Panc1 (cell line): ENCODE data around the gene TBC1D22B.
A peak's percentile ranks its signal among the peaks of the same experiment; 100 is the strongest.

Source experiments
- POLR2AphosphoS5 ChIP-seq: IDR thresholded peaks from 2 replicates; pipeline ENCODE4 v1.6.1; 2012; ENCODE audit warnings: mild to moderate bottlenecking, low read depth, low read length, moderate library complexity
- SIN3A ChIP-seq: IDR thresholded peaks from 2 replicates; pipeline ENCODE4 v1.6.1; 2012; ENCODE audit warnings: low read depth, mild to moderate bottlenecking, low read length, moderate library complexity, borderline replicate concordance; ENCODE audit not compliant: insufficient read depth
- TCF7L2 ChIP-seq: IDR thresholded peaks from 2 replicates; pipeline ENCODE4 v1.6.1; 2011; ENCODE audit warnings: mild to moderate bottlenecking, low read depth, low read length, inconsistent platforms
- TF ChIP-seq, protein P1 (sequence below): fragments of 450-650 bp; IDR thresholded peaks from 2 replicates; pipeline ENCODE4 v1.5.1; 2017; ENCODE audit warnings: mild to moderate bottlenecking
- TF ChIP-seq, protein P2 (sequence below), 2 experiments: IDR thresholded peaks; 2 replicates each; pipeline ENCODE4 v1.6.1; 2011 to 2012; ENCODE audit warnings: low read depth in 2 of 2, control low read depth in 1 of 2, low read length in 1 of 2, mild to moderate bottlenecking in 1 of 2, moderate library complexity in 1 of 2; ENCODE audit not compliant: insufficient read depth in 1 of 2

DNA sequence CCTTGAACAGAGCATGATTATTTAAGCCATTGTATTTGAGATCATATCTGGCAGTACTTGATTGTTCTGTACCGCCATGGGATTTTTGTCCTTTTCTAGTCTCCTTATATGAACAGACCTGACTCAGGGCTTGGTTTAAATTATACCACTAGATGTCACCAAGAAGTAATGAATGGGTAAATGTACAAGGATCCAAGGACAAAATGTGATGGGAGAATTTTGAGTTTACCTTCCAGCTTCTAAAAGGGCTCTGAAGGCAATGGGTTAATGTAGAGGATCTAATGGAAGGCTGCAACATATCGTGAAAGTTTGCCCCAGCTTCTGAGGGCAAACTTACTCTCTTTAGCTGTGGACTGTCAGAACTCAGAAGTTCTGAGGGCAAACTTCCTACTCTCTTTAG lies 108.2 kb downstream of the TBC1D22B start:
- TF ChIP-seq, protein P1, sequence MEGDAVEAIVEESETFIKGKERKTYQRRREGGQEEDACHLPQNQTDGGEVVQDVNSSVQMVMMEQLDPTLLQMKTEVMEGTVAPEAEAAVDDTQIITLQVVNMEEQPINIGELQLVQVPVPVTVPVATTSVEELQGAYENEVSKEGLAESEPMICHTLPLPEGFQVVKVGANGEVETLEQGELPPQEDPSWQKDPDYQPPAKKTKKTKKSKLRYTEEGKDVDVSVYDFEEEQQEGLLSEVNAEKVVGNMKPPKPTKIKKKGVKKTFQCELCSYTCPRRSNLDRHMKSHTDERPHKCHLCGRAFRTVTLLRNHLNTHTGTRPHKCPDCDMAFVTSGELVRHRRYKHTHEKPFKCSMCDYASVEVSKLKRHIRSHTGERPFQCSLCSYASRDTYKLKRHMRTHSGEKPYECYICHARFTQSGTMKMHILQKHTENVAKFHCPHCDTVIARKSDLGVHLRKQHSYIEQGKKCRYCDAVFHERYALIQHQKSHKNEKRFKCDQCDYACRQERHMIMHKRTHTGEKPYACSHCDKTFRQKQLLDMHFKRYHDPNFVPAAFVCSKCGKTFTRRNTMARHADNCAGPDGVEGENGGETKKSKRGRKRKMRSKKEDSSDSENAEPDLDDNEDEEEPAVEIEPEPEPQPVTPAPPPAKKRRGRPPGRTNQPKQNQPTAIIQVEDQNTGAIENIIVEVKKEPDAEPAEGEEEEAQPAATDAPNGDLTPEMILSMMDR, result peak; percentile 43; the same call in 1 of the 2 replicates
- TF ChIP-seq, protein P2, sequence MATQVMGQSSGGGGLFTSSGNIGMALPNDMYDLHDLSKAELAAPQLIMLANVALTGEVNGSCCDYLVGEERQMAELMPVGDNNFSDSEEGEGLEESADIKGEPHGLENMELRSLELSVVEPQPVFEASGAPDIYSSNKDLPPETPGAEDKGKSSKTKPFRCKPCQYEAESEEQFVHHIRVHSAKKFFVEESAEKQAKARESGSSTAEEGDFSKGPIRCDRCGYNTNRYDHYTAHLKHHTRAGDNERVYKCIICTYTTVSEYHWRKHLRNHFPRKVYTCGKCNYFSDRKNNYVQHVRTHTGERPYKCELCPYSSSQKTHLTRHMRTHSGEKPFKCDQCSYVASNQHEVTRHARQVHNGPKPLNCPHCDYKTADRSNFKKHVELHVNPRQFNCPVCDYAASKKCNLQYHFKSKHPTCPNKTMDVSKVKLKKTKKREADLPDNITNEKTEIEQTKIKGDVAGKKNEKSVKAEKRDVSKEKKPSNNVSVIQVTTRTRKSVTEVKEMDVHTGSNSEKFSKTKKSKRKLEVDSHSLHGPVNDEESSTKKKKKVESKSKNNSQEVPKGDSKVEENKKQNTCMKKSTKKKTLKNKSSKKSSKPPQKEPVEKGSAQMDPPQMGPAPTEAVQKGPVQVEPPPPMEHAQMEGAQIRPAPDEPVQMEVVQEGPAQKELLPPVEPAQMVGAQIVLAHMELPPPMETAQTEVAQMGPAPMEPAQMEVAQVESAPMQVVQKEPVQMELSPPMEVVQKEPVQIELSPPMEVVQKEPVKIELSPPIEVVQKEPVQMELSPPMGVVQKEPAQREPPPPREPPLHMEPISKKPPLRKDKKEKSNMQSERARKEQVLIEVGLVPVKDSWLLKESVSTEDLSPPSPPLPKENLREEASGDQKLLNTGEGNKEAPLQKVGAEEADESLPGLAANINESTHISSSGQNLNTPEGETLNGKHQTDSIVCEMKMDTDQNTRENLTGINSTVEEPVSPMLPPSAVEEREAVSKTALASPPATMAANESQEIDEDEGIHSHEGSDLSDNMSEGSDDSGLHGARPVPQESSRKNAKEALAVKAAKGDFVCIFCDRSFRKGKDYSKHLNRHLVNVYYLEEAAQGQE (IDR thresholded peaks at IDR 0.05; ENCODE audit: insufficient read depth in 1 of 2, low read depth in 2 of 2, low read length in 1 of 2), result no peak
- TF ChIP-seq POLR2AphosphoS5, result no peak
- TF ChIP-seq SIN3A, result no peak
- TF ChIP-seq TCF7L2, result no peak
